GM19238 (cell line): ENCODE data around the gene OR10AD1.
"Not testable (repeated sequence)": the region's sequence is repeated elsewhere in the genome, so short reads cannot be mapped to it uniquely, and the experiment has no call there.

Source experiments
- DNase-seq: peaks from one replicate; pipeline ENCODE4 v3.0.0; 2011; ENCODE audit warnings: low spot score; ENCODE audit not compliant: insufficient read length

The OR10AD1 gene

DNA sequence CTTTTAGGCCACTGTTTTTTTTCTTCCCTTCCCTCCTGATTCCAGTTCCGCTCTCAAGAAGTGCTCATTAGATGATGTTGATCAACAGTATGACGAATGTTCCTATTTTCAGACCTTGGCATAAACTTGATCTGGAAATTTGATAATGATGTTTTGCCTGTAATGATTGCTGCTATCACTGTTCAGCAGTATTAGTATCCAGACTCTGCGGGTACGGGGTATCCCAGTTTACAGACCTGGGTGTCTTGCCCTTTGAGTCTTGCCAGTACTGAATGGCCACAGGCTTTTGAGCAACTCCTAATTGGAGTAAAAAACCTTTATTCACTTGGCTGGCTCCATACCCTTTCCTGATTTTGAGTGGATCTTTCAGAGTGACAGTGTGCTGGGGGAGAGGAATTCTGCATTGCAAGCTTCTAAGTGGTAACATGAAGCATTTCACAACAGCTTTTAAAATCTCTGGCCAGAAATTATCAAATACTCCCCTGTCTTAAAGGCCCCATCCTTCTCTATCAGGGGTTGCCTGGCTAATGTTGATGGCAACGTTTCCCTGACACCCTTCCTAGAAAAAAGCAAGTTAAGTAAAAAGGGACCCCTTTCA lies 39.8 kb downstream of the OR10AD1 start:
- no peak for DNase-seq

DNA sequence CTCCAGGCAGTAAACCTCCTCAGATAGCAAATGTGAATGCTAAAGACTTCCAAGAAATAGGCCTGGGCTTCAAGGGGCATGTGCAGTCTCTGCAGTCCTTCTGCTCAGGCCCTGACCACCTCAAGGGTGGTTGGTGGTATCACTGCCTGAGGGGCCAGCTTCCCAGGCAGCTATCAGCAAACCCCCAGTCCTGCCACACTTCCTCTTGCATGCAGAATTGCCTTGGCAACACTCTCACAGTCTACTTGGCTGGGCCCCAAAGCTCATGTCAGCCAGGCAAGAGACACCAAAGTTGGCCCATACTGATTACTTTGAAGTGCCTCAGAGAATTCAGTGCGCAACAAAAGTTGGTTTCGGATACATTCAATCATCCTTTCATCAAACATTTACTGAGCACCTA lies 42.3 kb downstream of the OR10AD1 start:
- DNase-seq, result no peak

DNA sequence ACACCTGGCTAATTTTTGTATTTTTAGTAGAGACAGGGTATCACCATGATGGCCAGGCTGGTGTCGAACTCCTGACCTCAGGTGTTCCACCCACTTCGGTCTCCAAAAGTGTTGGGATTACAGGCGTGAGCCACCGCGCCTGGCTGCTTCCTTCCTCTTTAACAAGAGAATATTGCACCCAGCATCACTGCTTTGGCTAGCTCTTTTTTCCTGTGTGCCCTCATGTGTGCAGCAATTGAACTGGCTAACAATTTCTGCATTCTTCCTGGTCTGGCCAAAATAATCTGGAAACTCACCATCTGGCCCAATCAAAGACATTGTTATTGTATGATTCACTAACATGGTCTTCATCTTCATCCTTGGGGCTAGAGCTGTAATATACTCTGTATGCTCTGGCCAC lies 43.0 kb downstream of the OR10AD1 start:
- DNase-seq, result no peak

DNA sequence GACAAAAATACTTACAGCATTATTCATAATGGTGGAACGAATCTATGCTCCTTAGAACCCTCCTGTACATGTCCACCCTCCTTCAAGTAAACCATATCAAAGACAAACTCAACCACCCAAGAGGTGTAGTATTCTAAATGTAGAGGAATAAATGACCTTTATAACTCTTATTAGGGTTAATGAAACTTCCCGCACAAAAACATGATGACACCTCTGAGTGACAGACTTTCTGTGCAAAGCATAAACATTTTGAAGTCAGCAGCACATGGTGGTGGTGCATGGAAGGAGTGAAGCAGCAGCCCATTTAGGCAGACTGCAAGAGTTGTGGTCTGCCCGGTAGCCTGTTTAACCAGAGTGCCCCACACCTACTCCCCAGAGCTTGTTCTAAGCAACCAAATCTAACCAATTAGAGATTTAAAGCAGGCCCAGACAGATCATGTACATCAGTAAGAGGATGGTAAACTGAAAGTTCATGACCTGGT lies 45.2 kb downstream of the OR10AD1 start:
- DNase-seq, result no peak

DNA sequence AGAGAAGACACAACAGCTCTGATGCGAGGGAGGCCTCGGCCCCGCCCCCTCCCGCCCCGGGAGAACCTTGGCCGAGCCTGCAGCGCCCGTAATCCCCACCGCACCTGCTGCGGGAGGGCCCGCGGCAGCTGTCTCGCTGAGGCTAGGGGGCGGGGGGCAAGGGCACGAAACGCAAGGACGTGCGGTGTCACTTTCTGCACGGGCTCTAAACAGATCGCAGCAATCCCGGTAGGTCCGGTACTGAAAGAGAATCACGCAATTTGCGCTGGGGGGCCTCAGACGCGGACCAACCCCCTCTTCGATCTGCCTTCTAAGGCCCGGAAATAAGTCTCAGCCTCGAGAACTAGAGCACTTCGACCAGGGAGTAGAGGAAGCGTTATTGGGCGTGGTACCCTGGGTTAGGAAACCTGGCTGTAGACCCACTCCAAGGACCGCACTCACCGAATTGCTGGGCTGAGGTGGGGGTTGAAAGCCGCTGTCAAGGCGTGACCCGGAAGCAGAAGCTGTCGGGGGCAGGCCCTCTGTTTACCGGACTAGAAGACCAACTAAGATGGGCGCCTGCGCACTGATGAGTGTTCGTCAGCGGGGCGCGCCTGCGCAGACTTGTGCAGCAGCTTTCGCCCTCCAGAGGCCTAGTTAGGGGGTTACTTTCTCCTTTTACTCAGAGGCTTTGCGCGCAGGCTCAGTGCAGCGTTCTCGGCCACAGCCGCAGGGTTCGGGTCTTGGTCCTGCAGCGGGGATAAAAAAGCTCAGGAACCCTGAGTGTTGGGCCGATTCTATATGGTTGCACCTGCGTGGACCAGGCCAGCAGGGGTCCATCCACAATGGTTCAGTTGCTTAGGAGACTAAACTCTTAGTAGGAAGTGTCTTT lies 45.8 kb downstream of the OR10AD1 start, which contains the start of gene ASB8:
Gene ASB8, minus strand, starts transcription at position 498 of the 871 bp plus-strand sequence. CDS start 4,019 bp downstream, outside the sequence.
- peak; percentile 84 for DNase-seq

DNA sequence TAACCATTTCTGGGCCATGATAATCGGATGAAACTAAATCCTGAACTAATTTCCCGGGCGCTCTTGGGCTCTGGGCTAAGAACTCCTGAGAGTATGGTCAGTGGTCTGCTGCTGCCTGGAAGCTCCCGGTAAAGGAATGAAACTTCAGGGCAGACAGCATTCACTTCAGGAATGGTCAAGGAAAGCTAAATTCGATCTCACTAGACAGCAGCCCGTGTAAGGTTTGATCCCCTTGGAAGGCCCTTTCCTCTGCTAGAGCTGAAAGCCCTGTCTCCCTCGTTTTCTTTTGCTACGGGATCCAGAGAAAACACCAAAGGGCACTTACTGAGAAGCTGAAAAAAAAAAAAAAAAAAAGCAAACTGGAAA lies 46.5 kb downstream of the OR10AD1 start:
- DNase-seq, result no peak

DNA sequence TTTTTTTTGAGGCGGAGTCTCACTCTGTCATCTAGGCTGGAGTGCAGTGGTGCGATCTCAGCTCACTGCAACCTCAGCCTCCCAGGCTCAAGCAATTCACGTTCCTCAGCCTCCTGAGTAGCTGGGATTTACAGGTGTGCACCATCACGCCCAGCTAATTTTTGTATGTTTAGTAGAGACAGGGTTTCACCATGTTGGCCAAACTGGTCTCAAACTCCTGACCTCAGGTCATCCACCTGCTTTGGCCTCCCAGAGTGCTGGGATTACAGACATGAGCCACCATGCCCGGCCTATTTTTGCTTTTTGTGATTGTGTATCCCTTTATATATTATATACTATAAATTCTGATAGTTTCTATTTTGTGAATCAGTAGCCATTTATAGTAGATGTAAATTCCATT lies 47.3 kb downstream of the OR10AD1 start:
- DNase-seq, result not testable (repeated sequence)
